ENCODE results near the gene MAP3K14.
"Not testable (repeated sequence)": the region's sequence is repeated elsewhere in the genome, so short reads cannot be mapped to it uniquely, and the experiment has no call there.

The MAP3K14 gene

GRCh38 chr17:45253879-45254278 lies 62.9 kb downstream of the MAP3K14 start:
- no peak for FAIRE-seq

- FAIRE-seq: not testable (repeated sequence)
Observed at GRCh38 chr17:45253237-45253636, 63.6 kb downstream of the MAP3K14 start.

GRCh38 chr17:45251931-45252330 lies 64.9 kb downstream of the MAP3K14 start:
- no peak for FAIRE-seq

GRCh38 chr17:45248132-45248957 lies 68.5 kb downstream of the MAP3K14 start:
- no peak for FAIRE-seq

- FAIRE-seq: no peak
Observed at GRCh38 chr17:45247429-45248131, 69.2 kb downstream of the MAP3K14 start.

- no peak for FAIRE-seq
Observed at GRCh38 chr17:45246861-45247428, 69.9 kb downstream of the MAP3K14 start.

- FAIRE-seq: no peak
Observed at GRCh38 chr17:45246338-45246737, 70.5 kb downstream of the MAP3K14 start.

- no peak for FAIRE-seq
Observed at GRCh38 chr17:45244725-45245656, 71.8 kb downstream of the MAP3K14 start.

GRCh38 chr17:45243750-45244149 lies 73.1 kb downstream of the MAP3K14 start:
- FAIRE-seq: no peak

- no peak for FAIRE-seq
Observed at GRCh38 chr17:45242029-45242414, 74.8 kb downstream of the MAP3K14 start.

GRCh38 chr17:45241328-45242028 lies 75.3 kb downstream of the MAP3K14 start:
- no peak for FAIRE-seq

GRCh38 chr17:45240905-45241327 lies 75.9 kb downstream of the MAP3K14 start:
- FAIRE-seq: no peak

GRCh38 chr17:45238155-45238774 lies 78.6 kb downstream of the MAP3K14 start:
- no peak for FAIRE-seq

GRCh38 chr17:45237686-45238085 lies 79.1 kb downstream of the MAP3K14 start:
- FAIRE-seq: no peak

- FAIRE-seq: no peak
Observed at GRCh38 chr17:45236282-45236606, 80.6 kb downstream of the MAP3K14 start.

GRCh38 chr17:45235416-45236281 lies 81.2 kb downstream of the MAP3K14 start:
- no peak for FAIRE-seq

- no peak for FAIRE-seq
Observed at GRCh38 chr17:45234641-45235415, 82.0 kb downstream of the MAP3K14 start.

GRCh38 chr17:45233423-45233924 lies 83.3 kb downstream of the MAP3K14 start:
- FAIRE-seq: no peak

GRCh38 chr17:45232514-45233422 lies 84.1 kb downstream of the MAP3K14 start:
- no peak for FAIRE-seq
